Measurements from ENCODE around the gene SLC6A4.

GRCh38 chr17:30267625-30268024 is 32.1 kb upstream of the SLC6A4 start:
- TF ChIP-seq EZH2phosphoT487 (IDR thresholded peaks at IDR 0.05; ENCODE audit: borderline replicate concordance) (no peak), CTCF (conservative IDR thresholded peaks at IDR 0.05; ENCODE audit: low read length) (no peak)
